Uterus (tissue), 4 donors: ENCODE data around the gene PCNX1. TPM values are rescaled to one million over a fixed set of nuclear protein-coding genes. Genes with fewer than 3 reads are reported as not detected.

Source experiments
- DNase-seq, 2 donors: peaks; one replicate each; pipeline ENCODE4 v3.0.0-alpha.2; 2019 to 2020
- H3K27ac ChIP-seq, 2 donors: fragments of 200-600 bp; sonication (generic); 1 replicate in 1 of 2; 2 replicates in 1 of 2; pipeline ENCODE4 v1.5.1; 2016 to 2018
- H3K27me3 ChIP-seq, 2 donors: fragments of 200-600 bp; sonication (generic); one replicate each; pipeline ENCODE4 v1.5.1; 2018 to 2019; ENCODE audit warnings: control low read depth in 1 of 2
- H3K36me3 ChIP-seq, 2 donors: fragments of 200-600 bp; sonication (generic); one replicate each; pipeline ENCODE4 v1.5.1; 2019; ENCODE audit warnings: control low read depth in 1 of 2
- H3K4me1 ChIP-seq, 2 donors: fragments of 200-600 bp; sonication (generic); one replicate each; pipeline ENCODE4 v1.5.1; 2018 to 2019; ENCODE audit warnings: control low read depth in 1 of 2
- H3K4me3 ChIP-seq, 2 donors: fragments of 200-600 bp; sonication (generic); 1 replicate in 1 of 2; 2 replicates in 1 of 2; pipeline ENCODE4 v1.5.1; 2018 to 2019; ENCODE audit warnings: mild to moderate bottlenecking in 1 of 2
- H3K9me3 ChIP-seq, 2 donors: fragments of 200-600 bp; sonication (generic); one replicate each; pipeline ENCODE4 v1.5.1; 2019; ENCODE audit warnings: control low read depth in 1 of 2
- POLR2A ChIP-seq, 2 donors: fragments of 450-650 bp; IDR thresholded peaks; one replicate each; pipeline ENCODE4 v1.6.1; 2016; ENCODE audit warnings: antibody characterized with exemption in 2 of 2, mild to moderate bottlenecking in 1 of 2, moderate library complexity in 1 of 2
- intact Hi-C: fragments of 100-400 bp; cut with DNase I; formaldehyde crosslinking; loops from one replicate; pipeline ENCODE4 v1.15.1; 2023; ENCODE audit warnings: low total_unique reads
- total RNA-seq, 4 donors: library from RNA; depleted of rRNA in 3 of 4; stranded (reverse); fragments of >200 nt in 3 of 4; gene quantifications; one replicate each; pipeline versions ENCODE4 v1.1.0 to v1.2.4, GENCODE V29; 2014 to 2023
- TF ChIP-seq, protein P1 (sequence below), 4 experiments: fragments of 200-600 bp in 2 of 4; fragments of 450-650 bp in 2 of 4; sonication (generic) in 2 of 4; IDR thresholded peaks; one replicate each; pipeline ENCODE4 v1.5.1; 2016 to 2019; ENCODE audit warnings: antibody characterized with exemption in 4 of 4, mild to moderate bottlenecking in 2 of 4, moderate library complexity in 1 of 4
- donor health status: DM: yes; HTN: yes; CAD: no.

Gene PCNX1
- total RNA-seq, 4 donors from 2014 or later, result 34.6 to 112 (median 90.3) TPM

DNA sequence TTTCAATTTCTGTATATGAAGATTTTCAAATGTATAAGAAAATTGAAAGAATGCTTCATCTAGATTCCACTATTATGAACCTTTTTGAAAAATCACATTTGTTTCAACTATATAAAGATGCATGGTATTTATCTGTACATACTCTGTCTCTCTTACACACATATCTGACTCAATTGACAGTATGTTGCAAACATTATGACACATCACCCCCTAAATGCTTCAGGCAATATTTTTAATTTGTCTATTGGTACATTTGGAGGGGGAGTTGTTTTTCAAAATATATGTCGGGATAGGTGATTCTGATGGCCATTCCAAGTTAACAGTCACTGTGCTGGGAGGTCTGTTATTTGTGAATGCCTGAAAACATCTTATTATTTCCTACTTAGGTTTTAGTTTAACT is 14.4 kb downstream of the PCNX1 start:
- DNase-seq, result no peak
- no peak for TF ChIP-seq POLR2A (IDR thresholded peaks at IDR 0.05)

DNA sequence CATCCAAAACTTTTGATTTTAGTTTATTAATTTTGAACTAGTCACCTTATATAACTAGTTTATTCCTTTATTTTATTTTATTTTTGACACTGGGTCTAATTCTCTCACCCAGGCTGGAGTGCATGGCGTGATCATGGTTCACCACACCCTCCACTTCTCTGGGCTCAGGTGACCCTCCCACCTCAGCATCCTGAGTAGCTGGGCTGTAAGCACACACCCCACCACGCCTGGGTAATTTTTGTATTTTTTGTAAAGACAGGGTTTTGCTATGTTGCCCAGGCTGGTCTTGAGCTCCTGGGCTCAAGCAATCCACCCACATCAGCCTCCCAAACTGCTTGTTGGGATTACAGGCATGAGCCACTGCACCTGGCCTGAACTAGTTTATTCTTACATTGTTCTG is 17.3 kb downstream of the PCNX1 start:
- Histone ChIP-seq H3K4me1 (peaks cover 0 to 6% of the 10 kb centered on the region in 2 donors), H3K36me3 (no peaks in the 10 kb centered on the region), H3K27me3 (no peaks in the 10 kb centered on the region), H3K27ac (no peak overlapping the region), H3K4me3 (no peak overlapping the region), H3K9me3 (no peaks in the 10 kb centered on the region)
- intact Hi-C loops, result no loop called here
- TF ChIP-seq, protein P1, sequence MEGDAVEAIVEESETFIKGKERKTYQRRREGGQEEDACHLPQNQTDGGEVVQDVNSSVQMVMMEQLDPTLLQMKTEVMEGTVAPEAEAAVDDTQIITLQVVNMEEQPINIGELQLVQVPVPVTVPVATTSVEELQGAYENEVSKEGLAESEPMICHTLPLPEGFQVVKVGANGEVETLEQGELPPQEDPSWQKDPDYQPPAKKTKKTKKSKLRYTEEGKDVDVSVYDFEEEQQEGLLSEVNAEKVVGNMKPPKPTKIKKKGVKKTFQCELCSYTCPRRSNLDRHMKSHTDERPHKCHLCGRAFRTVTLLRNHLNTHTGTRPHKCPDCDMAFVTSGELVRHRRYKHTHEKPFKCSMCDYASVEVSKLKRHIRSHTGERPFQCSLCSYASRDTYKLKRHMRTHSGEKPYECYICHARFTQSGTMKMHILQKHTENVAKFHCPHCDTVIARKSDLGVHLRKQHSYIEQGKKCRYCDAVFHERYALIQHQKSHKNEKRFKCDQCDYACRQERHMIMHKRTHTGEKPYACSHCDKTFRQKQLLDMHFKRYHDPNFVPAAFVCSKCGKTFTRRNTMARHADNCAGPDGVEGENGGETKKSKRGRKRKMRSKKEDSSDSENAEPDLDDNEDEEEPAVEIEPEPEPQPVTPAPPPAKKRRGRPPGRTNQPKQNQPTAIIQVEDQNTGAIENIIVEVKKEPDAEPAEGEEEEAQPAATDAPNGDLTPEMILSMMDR (IDR thresholded peaks at IDR 0.05), result no peak
- no peak for TF ChIP-seq POLR2A (IDR thresholded peaks at IDR 0.05)
- no peak for DNase-seq

More for the DNA sequence above, 14.4 kb downstream of the PCNX1 start:
- H3K4me1 ChIP-seq, result peaks cover 0 to 12% of the 10 kb centered on the region in 2 donors
- H3K27ac ChIP-seq, result no peak overlapping the region
- no peaks in the 10 kb centered on the region for H3K9me3 ChIP-seq
- intact Hi-C loops, result no loop called here
- H3K27me3 ChIP-seq, result no peaks in the 10 kb centered on the region
- no peak overlapping the region for H3K4me3 ChIP-seq
- no peaks in the 10 kb centered on the region for H3K36me3 ChIP-seq

DNA sequence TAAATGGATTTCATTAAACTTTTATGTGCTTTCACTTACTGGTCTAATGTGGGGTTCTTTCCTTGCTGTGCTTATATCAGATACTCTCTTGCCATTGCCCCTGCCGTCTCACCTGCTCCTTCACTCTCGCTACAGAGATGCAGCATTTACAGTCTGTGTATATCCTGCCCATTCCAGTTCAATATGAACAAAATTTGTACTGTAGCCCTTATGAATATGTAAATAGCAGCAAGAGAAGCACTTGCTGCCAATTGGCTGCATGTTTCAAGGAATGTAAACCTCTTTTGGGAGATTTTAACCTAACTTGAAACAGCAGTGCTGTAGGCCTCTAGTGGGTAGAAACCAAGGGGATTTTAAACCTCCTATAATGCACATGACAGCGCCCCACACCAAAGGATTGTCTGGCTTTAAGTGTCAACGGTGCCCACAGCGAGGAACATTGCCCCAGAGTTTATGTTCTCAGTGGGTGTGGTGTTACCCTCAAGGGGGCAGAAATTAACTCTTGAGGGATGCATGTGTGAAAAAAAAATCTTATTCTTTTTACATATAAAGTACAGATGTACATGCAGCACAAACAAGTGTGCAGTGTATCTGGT is 19.1 kb downstream of the PCNX1 start:
- intact Hi-C loops, result no loop called here
- Histone ChIP-seq H3K27ac (no peak overlapping the region), H3K9me3 (no peaks in the 10 kb centered on the region), H3K27me3 (no peaks in the 10 kb centered on the region), H3K4me3 (no peak overlapping the region), H3K36me3 (no peaks in the 10 kb centered on the region), H3K4me1 (no peaks in the 10 kb centered on the region)
- DNase-seq, result no peak
- TF ChIP-seq, protein P1 (IDR thresholded peaks at IDR 0.05), result no peak
- no peak for TF ChIP-seq POLR2A (IDR thresholded peaks at IDR 0.05)

DNA sequence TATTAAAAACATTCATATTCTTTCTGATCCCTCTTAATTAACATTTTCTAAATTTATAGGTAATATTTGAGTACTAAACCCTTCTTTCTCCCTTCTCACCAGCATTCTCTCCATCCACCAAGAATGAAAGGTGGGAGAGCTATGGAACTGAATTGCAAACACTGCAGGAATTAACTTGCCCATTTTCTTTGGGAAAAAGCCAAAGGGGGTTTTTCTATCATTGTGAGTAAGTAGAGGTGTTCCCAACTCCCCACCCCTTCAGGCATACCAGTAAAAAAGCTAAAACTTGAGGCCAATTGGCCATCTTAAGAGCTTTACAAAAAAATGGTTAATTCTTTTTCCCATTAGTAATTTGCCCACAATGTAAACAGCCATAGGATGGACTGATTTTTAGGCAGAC is 23.7 kb downstream of the PCNX1 start:
- H3K4me1 ChIP-seq, result peaks cover 0 to 4% of the 10 kb centered on the region in 2 donors

DNA sequence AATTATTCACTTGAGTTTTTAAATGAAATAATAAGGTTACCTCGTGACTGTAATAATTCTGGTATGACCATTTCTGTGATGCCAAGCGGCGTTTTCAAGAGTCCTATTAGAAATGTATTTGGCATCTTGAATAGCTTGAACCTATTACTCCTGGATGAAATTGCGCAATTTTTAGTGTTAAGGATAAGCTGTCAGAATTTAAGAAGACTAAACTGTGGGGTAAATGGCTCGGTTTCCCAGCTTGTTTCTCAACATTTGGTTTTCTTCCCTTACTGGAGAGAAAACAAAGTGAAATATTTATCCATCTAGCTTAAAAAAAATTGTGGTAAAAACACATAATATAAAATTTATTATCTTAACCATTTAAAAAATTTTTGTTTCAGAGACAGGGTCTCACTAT is 26.8 kb downstream of the PCNX1 start:
- no peaks in the 10 kb centered on the region for H3K9me3 ChIP-seq
- peak overlapping the region; percentile 44 to 45 for H3K27ac ChIP-seq
- no peaks in the 10 kb centered on the region for H3K36me3 ChIP-seq
- no peaks in the 10 kb centered on the region for H3K27me3 ChIP-seq
- TF ChIP-seq, protein P1 (IDR thresholded peaks at IDR 0.05), result no peak
- no peak for TF ChIP-seq POLR2A (IDR thresholded peaks at IDR 0.05)
- H3K4me3 ChIP-seq, result no peak overlapping the region
- peaks cover 0 to 4% of the 10 kb centered on the region in 2 donors for H3K4me1 ChIP-seq
- DNase-seq, result no peak
- intact Hi-C loops, result no loop called here

More for the DNA sequence above, 23.7 kb downstream of the PCNX1 start:
- DNase-seq, result no peak
- Histone ChIP-seq H3K9me3 (no peaks in the 10 kb centered on the region), H3K27me3 (no peaks in the 10 kb centered on the region), H3K4me3 (no peak overlapping the region), H3K36me3 (no peaks in the 10 kb centered on the region), H3K27ac (no peak overlapping the region)
- intact Hi-C loops, result no loop called here
- TF ChIP-seq, protein P1 (IDR thresholded peaks at IDR 0.05), result no peak
- TF ChIP-seq POLR2A (IDR thresholded peaks at IDR 0.05), result no peak
